Mucosa of descending colon (tissue), 3 donors: ENCODE results near the gene KRTAP9-9. TPM values are rescaled to one million over a fixed set of nuclear protein-coding genes. Genes with fewer than 3 reads are reported as not detected.
"Not testable (repeated sequence)": the region's sequence is repeated elsewhere in the genome, so short reads cannot be mapped to it uniquely, and the experiment has no call there.

ENCODE experiments used
- ATAC-seq: fragments of 200-7000 bp; cut with Tn5 transposase; one replicate; pipeline ENCODE4 v1.9.1; 2020; ENCODE audit warnings: mild to moderate bottlenecking, moderate library complexity
- DNase-seq, 3 donors: peaks; one replicate each; pipeline ENCODE4 v3.0.0-alpha.2; 2020
- H3K36me3 ChIP-seq: fragments of 200-600 bp; one replicate; pipeline ENCODE4 v1.8.0; 2021; ENCODE audit warnings: low read depth, mild to moderate bottlenecking
- H3K4me1 ChIP-seq: fragments of 200-600 bp; one replicate; pipeline ENCODE4 v1.8.0; 2021; ENCODE audit warnings: low read depth, mild to moderate bottlenecking
- H3K4me3 ChIP-seq: fragments of 200-600 bp; one replicate; pipeline ENCODE4 v1.8.0; 2021; ENCODE audit warnings: mild to moderate bottlenecking
- H3K9me3 ChIP-seq: fragments of 200-600 bp; one replicate; pipeline ENCODE4 v1.8.0; 2021; ENCODE audit warnings: mild to moderate bottlenecking
- CTCF ChIP-seq: fragments of 200-600 bp; IDR thresholded peaks from one replicate; pipeline ENCODE4 v1.8.0; 2022; ENCODE audit warnings: antibody characterized with exemption, mild to moderate bottlenecking
- intact Hi-C, 2 donors: fragments of 100-400 bp; cut with DNase I in 1 of 2; cut with micrococcal nuclease in 1 of 2; formaldehyde crosslinking; loops; one replicate each; pipeline versions ENCODE4 v1.11.0 to v1.11.1; 2022; cut with DNase I, micrococcal nuclease
- total RNA-seq, 3 donors: library from RNA; stranded (reverse); fragmentation: NEBNext Ultra II Directional in 2 of 3; extraction: Animal tissue kit (Norgen Biotek cat#: 25700) in 2 of 3; gene quantifications; one replicate each; pipeline versions ENCODE4 v1.2.1 to v1.2.4, GENCODE V29; 2021 to 2023
- donor health status: DM: no; HTN: no; CAD: no; lungs with moderate emphysema.
- donor health status: DM: no; HTN: no; CAD: no.
- donor health status: DM: no; HTN: yes; CAD: no.

Gene KRTAP9-9
- total RNA-seq, 3 donors from 2014 or later: not detected

GRCh38 chr17:41226051-41226450 is 29.1 kb upstream of the KRTAP9-9 start:
- H3K36me3 ChIP-seq: no peaks in the 10 kb centered on the region
- TF ChIP-seq CTCF: no peak

GRCh38 chr17:41226598-41227095 is 28.5 kb upstream of the KRTAP9-9 start, which contains the start of gene KRTAP9-2:
Gene KRTAP9-2, plus strand, starts transcription at chr17:41226648. Its CDS starts 7 bp downstream, at chr17:41226655.
- H3K4me3 ChIP-seq, H3K4me1 ChIP-seq, H3K36me3 ChIP-seq, H3K9me3 ChIP-seq, DNase-seq, ATAC-seq, intact Hi-C loops: not testable (repeated sequence)

More at GRCh38 chr17:41226051-41226450, 29.1 kb upstream of the KRTAP9-9 start:
- no peak overlapping the region for H3K4me3 ChIP-seq
- intact Hi-C loops: no loop called here
- H3K4me1 ChIP-seq: no peaks in the 10 kb centered on the region
- DNase-seq (no peak), ATAC-seq (no peak)
- H3K9me3 ChIP-seq: no peaks in the 10 kb centered on the region

GRCh38 chr17:41230094-41230493 is 25.1 kb upstream of the KRTAP9-9 start:
- no peak for TF ChIP-seq CTCF
- H3K4me3 ChIP-seq: no peak overlapping the region
- no peaks in the 10 kb centered on the region for H3K4me1 ChIP-seq
- DNase-seq (no peak), ATAC-seq (no peak)
- H3K36me3 ChIP-seq: no peaks in the 10 kb centered on the region
- H3K9me3 ChIP-seq: no peaks in the 10 kb centered on the region
- intact Hi-C loops: no loop called here

- no peak for TF ChIP-seq CTCF
- H3K4me3 ChIP-seq: no peak overlapping the region
- intact Hi-C loops: no loop called here
Measured at GRCh38 chr17:41231731-41232130, 23.5 kb upstream of the KRTAP9-9 start.

GRCh38 chr17:41232399-41233105 is 22.6 kb upstream of the KRTAP9-9 start, which contains the start of gene KRTAP9-3:
Gene KRTAP9-3, plus strand, starts transcription at chr17:41232449. Its CDS starts 53 bp downstream, at chr17:41232502.
- H3K4me1 ChIP-seq, H3K36me3 ChIP-seq, intact Hi-C loops, DNase-seq, ATAC-seq, H3K9me3 ChIP-seq, H3K4me3 ChIP-seq: not testable (repeated sequence)

More at GRCh38 chr17:41231731-41232130, 23.5 kb upstream of the KRTAP9-9 start:
- DNase-seq: no peak
- H3K36me3 ChIP-seq: no peaks in the 10 kb centered on the region
- ATAC-seq: no peak
- H3K4me1 ChIP-seq: no peaks in the 10 kb centered on the region
- no peaks in the 10 kb centered on the region for H3K9me3 ChIP-seq

GRCh38 chr17:41237116-41237515 is 18.1 kb upstream of the KRTAP9-9 start:
- H3K9me3 ChIP-seq, DNase-seq, intact Hi-C loops: not testable (repeated sequence)

GRCh38 chr17:41237949-41238437 is 17.2 kb upstream of the KRTAP9-9 start, which contains the start of gene KRTAP9-8:
Gene KRTAP9-8, plus strand, starts transcription at chr17:41237999. Its CDS starts 53 bp downstream, at chr17:41238052.
- ATAC-seq, H3K9me3 ChIP-seq, H3K4me1 ChIP-seq, DNase-seq, H3K36me3 ChIP-seq, intact Hi-C loops, H3K4me3 ChIP-seq: not testable (repeated sequence)

More at GRCh38 chr17:41237116-41237515, 18.1 kb upstream of the KRTAP9-9 start:
- H3K4me3 ChIP-seq, H3K36me3 ChIP-seq, H3K4me1 ChIP-seq, ATAC-seq: not testable (repeated sequence)

GRCh38 chr17:41246995-41247787 is 8.0 kb upstream of the KRTAP9-9 start:
- H3K36me3 ChIP-seq: not testable (repeated sequence)

GRCh38 chr17:41249637-41250240 is 5.4 kb upstream of the KRTAP9-9 start, which contains the start of gene KRTAP9-4:
Gene KRTAP9-4, plus strand, starts transcription at chr17:41249687. Its CDS starts 34 bp downstream, at chr17:41249721.
- H3K4me1 ChIP-seq, ATAC-seq, H3K9me3 ChIP-seq, intact Hi-C loops, H3K36me3 ChIP-seq, H3K4me3 ChIP-seq, DNase-seq: not testable (repeated sequence)

More at GRCh38 chr17:41246995-41247787, 8.0 kb upstream of the KRTAP9-9 start:
- intact Hi-C loops, H3K4me1 ChIP-seq, DNase-seq, H3K4me3 ChIP-seq, H3K9me3 ChIP-seq, ATAC-seq: not testable (repeated sequence)
